ENCODE data around the gene LHFPL3.

- TF ChIP-seq FOXK2 (IDR thresholded peaks at IDR 0.05) (no peak), SUZ12 (IDR thresholded peaks at IDR 0.05) (no peak), ARNT (IDR thresholded peaks at IDR 0.05) (no peak), FOXM1 (IDR thresholded peaks at IDR 0.05; ENCODE audit: borderline replicate concordance) (no peak), LEF1 (IDR thresholded peaks at IDR 0.05; ENCODE audit: borderline replicate concordance) (no peak), PKNOX1 (IDR thresholded peaks at IDR 0.05) (no peak), ELF4 (IDR thresholded peaks at IDR 0.05) (no peak), BHLHE40 (IDR thresholded peaks at IDR 0.05; ENCODE audit: borderline replicate concordance) (no peak), TARDBP (IDR thresholded peaks at IDR 0.05) (no peak), SP1 (IDR thresholded peaks at IDR 0.05) (no peak), FOXA1 (IDR thresholded peaks at IDR 0.05) (no peak), CTBP1 (IDR thresholded peaks at IDR 0.05; ENCODE audit: borderline replicate concordance) (no peak), HDGF (IDR thresholded peaks at IDR 0.05; ENCODE audit: borderline replicate concordance) (no peak)
Measured at GRCh38 chr7:104723001-104723400, 394.6 kb downstream of the LHFPL3 start.

All from HEK293T (cell line).